Mucosa of stomach (tissue), 1 donor: ENCODE measurements around the gene TAF5L.
A peak's percentile ranks its signal among the peaks of the same experiment; 100 is the strongest.
"Not testable (repeated sequence)": the region's sequence is repeated elsewhere in the genome, so short reads cannot be mapped to it uniquely, and the experiment has no call there.

Source experiments
- H3K27me3 ChIP-seq: one replicate; pipeline ENCODE4 v1.7.0; 2013; ENCODE audit warnings: mild to moderate bottlenecking, low read length; ENCODE audit not compliant: control insufficient read depth, insufficient read depth
- H3K36me3 ChIP-seq: one replicate; pipeline ENCODE4 v1.7.0; 2013; ENCODE audit warnings: low read length; ENCODE audit not compliant: control insufficient read depth, insufficient read depth
- H3K4me1 ChIP-seq: one replicate; pipeline ENCODE4 v1.7.0; 2013; ENCODE audit warnings: mild to moderate bottlenecking, low read length; ENCODE audit not compliant: control insufficient read depth, insufficient read depth
- H3K4me3 ChIP-seq: one replicate; pipeline ENCODE4 v1.7.0; 2013; ENCODE audit warnings: low read length
- H3K9ac ChIP-seq: one replicate; pipeline ENCODE4 v1.7.0; 2013; ENCODE audit warnings: mild to moderate bottlenecking, low read length, moderate library complexity
- H3K9me3 ChIP-seq: one replicate; pipeline ENCODE4 v1.7.0; 2013; ENCODE audit warnings: mild to moderate bottlenecking, low read length, moderate library complexity; ENCODE audit not compliant: control insufficient read depth
- donor health status: Pancreatic carcinoma.

The TAF5L gene

DNA sequence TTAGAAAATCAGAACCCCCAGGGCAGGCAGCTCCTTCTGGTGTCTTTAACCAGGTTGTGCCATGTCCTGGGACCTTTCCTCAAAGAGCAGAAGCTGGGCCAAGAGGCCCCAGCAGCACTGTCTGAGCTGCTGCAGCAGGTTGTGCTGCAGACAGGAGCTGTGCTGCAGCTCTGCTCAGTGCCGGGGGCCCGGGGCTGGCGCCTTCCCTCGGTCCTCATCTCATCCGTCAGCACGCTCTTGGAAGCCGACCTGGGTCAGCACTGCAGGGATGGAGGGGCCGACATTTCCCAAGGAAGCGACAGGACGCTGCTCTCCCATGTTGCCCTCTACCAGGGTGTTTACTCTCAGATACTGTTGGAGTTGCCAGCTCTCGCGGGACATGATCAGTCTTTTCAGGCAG is 11.8 kb upstream of the TAF5L start:
- no peaks in the 10 kb centered on the region for H3K4me1 ChIP-seq
- H3K36me3 ChIP-seq: peaks cover 8% of the 10 kb centered on the region
- H3K9ac ChIP-seq: no peak overlapping the region
- H3K4me3 ChIP-seq: no peak overlapping the region
- no peaks in the 10 kb centered on the region for H3K9me3 ChIP-seq
- H3K27me3 ChIP-seq: no peaks in the 10 kb centered on the region

DNA sequence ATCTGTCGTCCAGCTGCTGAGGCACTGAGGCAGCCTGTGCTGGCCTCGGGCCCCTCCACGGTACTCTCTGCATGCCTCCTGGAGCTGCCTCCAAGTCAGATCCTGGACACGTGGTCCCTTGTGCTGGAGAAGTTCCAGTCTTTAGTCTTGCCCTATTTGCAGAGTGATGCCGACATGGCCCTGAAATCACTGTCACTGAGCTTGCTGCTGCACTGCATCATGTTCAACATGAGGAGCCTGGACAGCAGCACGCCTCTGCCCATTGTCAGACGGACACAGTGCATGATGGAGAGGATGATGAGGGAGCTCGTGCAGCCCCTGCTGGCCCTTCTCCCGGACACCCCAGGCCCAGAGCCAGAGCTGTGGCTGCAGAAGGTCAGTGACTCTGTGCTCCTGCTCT is 10.1 kb upstream of the TAF5L start:
- peaks cover 8% of the 10 kb centered on the region for H3K36me3 ChIP-seq
- H3K4me1 ChIP-seq: no peaks in the 10 kb centered on the region
- no peak overlapping the region for H3K9ac ChIP-seq
- no peaks in the 10 kb centered on the region for H3K9me3 ChIP-seq
- no peak overlapping the region for H3K4me3 ChIP-seq
- H3K27me3 ChIP-seq: no peaks in the 10 kb centered on the region

DNA sequence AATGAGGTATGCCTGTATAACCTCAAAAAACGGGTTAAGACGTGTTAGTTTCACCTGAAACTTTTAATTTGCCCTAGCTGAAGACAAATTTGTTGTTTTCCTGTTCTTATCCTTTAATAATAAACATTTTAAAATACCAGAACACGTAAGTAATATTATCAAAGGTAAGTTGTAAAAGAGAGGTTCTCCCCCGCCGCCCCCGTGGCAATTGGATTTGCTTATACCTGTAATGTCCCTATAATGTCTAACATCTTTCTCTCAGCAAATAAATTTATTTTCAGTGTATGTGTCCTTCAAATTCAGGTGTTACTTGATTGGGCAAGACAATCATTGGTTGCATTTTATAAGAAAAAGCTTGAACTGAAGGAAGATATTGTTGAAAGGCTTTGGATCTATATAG is 6.0 kb upstream of the TAF5L start:
- H3K36me3 ChIP-seq: peaks cover 8% of the 10 kb centered on the region
- H3K4me3 ChIP-seq: no peak overlapping the region

DNA sequence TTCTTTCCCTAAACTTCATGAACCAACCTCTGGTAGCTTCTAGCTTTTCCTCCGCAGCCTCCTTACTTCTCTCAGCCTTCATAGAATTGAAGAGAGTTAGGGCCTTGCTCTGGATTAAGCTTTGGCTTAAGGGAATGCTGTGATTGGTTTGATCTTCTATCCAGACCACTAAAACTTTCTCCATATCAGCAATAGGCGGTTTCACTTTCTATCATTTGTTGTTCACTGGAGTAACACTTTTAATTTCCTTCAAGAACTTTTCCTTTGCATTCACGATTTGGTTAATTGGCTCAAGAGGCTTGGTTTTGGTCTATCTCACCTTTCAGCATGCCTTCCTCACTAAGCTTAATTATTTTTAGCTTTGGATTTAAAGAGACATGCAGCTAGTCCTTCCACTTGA is 5.2 kb upstream of the TAF5L start:
- no peaks in the 10 kb centered on the region for H3K27me3 ChIP-seq
- no peak overlapping the region for H3K9ac ChIP-seq
- peaks cover 8% of the 10 kb centered on the region for H3K36me3 ChIP-seq
- H3K4me1 ChIP-seq: peaks cover 4% of the 10 kb centered on the region
- no peak overlapping the region for H3K4me3 ChIP-seq
- no peaks in the 10 kb centered on the region for H3K9me3 ChIP-seq

More for the DNA sequence above, 6.0 kb upstream of the TAF5L start:
- Histone ChIP-seq H3K27me3 (no peaks in the 10 kb centered on the region), H3K9ac (no peak overlapping the region), H3K9me3 (no peaks in the 10 kb centered on the region), H3K4me1 (peaks cover 4% of the 10 kb centered on the region)

DNA sequence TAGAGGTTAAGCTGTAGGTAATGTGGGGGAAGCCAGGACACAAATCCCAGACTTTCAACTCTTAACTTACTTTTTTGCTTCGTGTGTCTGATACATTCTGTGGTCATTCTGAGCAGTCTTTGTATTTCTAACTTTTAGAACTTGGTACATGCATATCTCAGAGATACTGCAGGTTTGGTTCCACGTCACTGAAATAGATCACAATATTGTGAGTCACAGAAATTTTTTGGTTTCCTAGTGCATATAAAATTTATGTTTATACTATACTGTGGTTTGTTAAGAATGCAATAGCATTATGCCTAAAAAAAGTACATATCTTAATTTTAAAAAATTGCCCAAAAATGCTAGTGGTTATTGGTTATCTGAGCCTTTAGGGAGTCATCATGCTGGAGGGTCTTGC is 3.3 kb upstream of the TAF5L start:
- Histone ChIP-seq H3K4me1 (peaks cover 11% of the 10 kb centered on the region), H3K27me3 (no peaks in the 10 kb centered on the region), H3K9ac (no peak overlapping the region), H3K9me3 (no peaks in the 10 kb centered on the region), H3K36me3 (no peaks in the 10 kb centered on the region), H3K4me3 (no peak overlapping the region)

DNA sequence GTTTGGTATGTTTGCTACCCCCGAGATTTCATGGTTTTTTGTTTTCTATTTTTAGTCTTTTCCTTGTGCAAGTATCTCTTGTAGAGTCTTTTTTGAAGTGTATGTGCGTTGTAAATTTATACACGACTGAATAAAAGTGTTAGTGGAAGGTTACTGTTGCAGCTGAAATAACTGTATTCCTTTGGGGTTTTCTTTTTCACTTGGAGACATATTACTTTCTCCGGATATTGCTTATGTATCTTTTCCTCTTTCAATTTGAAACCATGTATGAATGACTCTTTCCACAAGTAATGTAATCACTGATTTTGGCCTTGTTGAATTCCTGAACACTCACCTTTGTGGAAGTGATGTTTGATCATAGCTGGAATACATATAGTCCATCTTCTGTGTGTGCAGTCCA is 1.1 kb upstream of the TAF5L start:
- Histone ChIP-seq H3K4me3 (peak overlapping the region; percentile 63), H3K9me3 (no peaks in the 10 kb centered on the region), H3K27me3 (no peaks in the 10 kb centered on the region), H3K4me1 (peaks cover 14% of the 10 kb centered on the region), H3K9ac (peak overlapping the region; percentile 61), H3K36me3 (no peaks in the 10 kb centered on the region)

DNA sequence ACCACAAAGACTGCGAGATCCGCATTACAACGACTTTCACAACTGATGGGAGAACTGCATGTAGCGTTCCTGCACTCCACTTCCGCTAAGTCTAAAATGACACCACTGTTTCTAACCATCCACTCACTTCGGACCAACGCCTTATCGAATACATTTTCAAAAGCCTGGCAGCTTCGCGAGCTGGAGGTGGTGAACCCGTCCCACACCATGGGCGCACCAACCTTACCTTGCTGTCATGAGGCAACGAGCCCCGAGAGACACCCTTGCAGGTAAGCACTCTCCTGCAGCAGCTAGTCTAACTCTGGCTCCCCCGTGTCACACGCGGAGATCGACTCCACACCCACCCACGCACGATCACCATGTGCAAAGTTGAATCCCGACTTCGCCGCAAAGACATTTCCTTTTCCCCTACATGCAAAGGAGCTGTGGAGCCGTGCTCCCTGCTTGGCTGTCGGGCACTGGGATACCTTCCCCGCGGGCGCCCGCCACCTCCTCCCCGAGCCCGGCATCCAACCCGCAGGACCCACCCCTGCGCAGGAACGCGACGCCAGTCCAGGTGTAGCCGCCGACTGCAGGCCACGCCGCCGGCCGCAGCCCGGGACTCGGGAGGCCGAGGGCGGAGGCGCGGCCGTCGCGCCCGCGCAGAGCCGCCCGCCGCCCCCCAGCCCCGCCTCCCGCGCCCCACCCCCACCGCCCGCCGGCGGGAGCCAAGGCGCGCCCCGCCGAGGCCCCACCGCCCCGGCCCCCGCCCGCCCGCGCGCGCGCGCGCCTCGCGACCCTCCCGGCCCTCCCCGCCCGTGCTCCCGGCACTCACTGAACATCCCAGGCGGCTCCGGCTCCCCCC is 629 bp downstream of the TAF5L start:
- Histone ChIP-seq H3K4me3 (peak overlapping the region; percentile 78), H3K4me1 (peaks cover 14% of the 10 kb centered on the region), H3K9me3 (no peaks in the 10 kb centered on the region), H3K27me3 (no peaks in the 10 kb centered on the region), H3K9ac (peak overlapping the region; percentile 62), H3K36me3 (no peaks in the 10 kb centered on the region)

DNA sequence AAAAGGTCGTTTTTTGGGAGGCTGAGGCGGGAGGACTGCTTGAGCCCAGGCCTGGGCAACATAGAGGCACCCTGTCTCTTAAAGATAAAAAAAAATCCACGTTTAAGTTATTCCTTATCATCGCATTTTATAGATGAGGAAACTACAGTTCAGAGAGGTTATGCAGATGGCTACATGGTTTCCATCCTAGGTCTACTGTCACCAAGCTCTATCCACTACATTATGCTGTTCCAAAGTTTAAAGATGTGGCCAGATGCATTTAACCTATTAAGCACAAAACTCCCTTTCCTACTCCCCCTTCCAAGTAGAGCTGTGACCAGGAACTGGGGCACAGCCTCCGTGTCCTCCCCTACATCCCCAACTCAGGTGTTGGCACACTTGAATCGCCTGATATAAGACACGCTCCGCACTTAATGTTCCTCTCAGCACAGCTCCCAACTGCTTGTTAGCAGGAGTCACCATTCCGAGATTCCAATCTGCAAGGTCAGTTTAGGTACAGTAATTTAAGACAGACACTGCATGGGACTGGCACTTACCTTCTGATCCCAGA is 1.3 kb downstream of the TAF5L start:
- peak overlapping the region; percentile 78 for H3K4me3 ChIP-seq
- H3K9ac ChIP-seq: peak overlapping the region; percentile 62
- peaks cover 16% of the 10 kb centered on the region for H3K4me1 ChIP-seq
- H3K27me3 ChIP-seq: no peaks in the 10 kb centered on the region
- H3K9me3 ChIP-seq: no peaks in the 10 kb centered on the region
- H3K36me3 ChIP-seq: no peaks in the 10 kb centered on the region

DNA sequence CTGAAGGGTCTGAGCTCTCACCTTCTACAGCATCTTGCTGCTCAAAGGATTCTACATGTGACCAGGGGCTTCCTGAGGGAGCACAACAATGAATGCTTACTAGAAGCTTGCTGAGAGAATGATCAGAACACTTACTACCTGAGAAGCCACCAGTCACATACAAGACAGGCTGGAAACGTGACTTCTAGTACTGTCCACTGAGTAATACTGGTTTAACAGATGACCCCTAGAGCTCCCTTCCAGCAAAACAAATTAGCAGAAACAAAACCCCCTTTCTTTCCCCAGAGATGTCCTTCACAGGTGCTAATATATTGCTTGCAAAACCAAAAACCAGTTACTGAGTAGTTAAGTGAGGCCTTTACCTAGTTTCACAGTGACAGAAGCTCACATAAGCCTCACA is 2.1 kb downstream of the TAF5L start:
- H3K4me3 ChIP-seq: no peak overlapping the region
- no peaks in the 10 kb centered on the region for H3K27me3 ChIP-seq
- no peak overlapping the region for H3K9ac ChIP-seq
- H3K9me3 ChIP-seq: no peaks in the 10 kb centered on the region
- no peaks in the 10 kb centered on the region for H3K36me3 ChIP-seq
- peaks cover 21% of the 10 kb centered on the region for H3K4me1 ChIP-seq

DNA sequence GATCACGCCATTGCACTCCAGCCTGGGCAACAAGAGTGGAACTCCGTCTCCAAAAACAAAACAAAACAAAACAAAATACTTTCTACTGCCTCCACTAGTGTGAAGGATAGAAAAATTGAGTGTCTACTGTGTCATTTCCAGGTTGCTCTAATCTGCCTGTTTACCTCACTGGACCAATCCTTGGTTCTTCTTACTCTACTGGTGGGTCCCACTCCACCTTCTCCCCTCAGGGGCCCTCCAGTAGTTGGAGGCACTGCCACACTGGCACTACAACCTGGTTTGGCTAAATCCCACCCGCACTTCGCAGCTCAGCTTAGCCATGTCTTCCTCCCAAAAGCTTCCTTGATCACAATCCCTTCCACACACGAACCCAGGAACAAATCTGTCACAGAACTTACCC is 2.7 kb downstream of the TAF5L start:
- Histone ChIP-seq H3K4me1 (peaks cover 21% of the 10 kb centered on the region), H3K9me3 (no peaks in the 10 kb centered on the region), H3K9ac (no peak overlapping the region), H3K27me3 (no peaks in the 10 kb centered on the region), H3K36me3 (no peaks in the 10 kb centered on the region), H3K4me3 (no peak overlapping the region)

DNA sequence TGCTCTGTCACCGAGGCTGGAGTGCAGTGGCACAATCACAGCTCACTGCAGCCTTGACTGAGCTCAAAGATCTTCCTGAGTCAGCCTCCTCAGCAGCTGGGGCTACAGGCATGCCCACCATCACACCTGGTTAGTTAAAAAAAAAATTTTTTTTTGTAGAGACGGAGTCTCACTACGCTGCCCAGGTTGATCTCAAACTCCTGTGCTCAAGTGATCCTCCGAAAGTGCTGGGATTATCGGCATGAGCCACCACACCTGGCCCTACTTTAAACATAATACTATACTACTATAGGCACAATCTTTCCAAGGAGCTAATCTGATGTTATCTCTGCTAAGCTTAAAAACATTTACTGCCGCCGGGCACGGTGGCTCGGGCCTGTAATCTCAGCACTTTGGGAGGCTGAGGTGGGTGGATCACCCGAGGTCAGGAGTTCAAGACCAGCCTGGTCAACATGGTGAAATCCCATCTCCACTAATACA is 3.2 kb downstream of the TAF5L start:
- H3K36me3 ChIP-seq, H3K4me3 ChIP-seq, H3K9me3 ChIP-seq, H3K9ac ChIP-seq, H3K27me3 ChIP-seq: not testable (repeated sequence)
- H3K4me1 ChIP-seq: peaks cover 21% of the 10 kb centered on the region

DNA sequence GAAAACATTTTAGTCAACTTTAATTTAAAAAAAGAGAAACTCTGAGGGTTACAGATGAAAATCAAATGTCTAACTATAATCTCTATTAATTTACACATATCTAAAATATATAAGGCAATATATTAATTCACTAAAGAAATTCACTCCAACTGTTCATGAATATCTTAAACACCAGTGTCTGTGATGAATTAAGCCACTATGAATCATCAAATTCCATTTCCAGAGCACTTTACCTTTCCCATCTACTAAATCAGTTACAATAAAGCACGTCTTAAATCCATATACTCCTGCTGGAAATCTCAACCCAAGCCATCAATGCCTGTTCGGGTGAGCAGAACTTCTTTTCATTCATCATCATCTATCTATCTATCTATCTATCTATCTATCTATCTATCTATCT is 4.3 kb downstream of the TAF5L start:
- Histone ChIP-seq H3K4me1 (peaks cover 17% of the 10 kb centered on the region), H3K4me3 (no peak overlapping the region), H3K9ac (no peak overlapping the region), H3K9me3 (no peaks in the 10 kb centered on the region), H3K36me3 (no peaks in the 10 kb centered on the region), H3K27me3 (no peaks in the 10 kb centered on the region)
